ENCODE results near the gene ACYP2.
"Not testable (repeated sequence)": the region's sequence is repeated elsewhere in the genome, so short reads cannot be mapped to it uniquely, and the experiment has no call there.

Gene ACYP2

DNA sequence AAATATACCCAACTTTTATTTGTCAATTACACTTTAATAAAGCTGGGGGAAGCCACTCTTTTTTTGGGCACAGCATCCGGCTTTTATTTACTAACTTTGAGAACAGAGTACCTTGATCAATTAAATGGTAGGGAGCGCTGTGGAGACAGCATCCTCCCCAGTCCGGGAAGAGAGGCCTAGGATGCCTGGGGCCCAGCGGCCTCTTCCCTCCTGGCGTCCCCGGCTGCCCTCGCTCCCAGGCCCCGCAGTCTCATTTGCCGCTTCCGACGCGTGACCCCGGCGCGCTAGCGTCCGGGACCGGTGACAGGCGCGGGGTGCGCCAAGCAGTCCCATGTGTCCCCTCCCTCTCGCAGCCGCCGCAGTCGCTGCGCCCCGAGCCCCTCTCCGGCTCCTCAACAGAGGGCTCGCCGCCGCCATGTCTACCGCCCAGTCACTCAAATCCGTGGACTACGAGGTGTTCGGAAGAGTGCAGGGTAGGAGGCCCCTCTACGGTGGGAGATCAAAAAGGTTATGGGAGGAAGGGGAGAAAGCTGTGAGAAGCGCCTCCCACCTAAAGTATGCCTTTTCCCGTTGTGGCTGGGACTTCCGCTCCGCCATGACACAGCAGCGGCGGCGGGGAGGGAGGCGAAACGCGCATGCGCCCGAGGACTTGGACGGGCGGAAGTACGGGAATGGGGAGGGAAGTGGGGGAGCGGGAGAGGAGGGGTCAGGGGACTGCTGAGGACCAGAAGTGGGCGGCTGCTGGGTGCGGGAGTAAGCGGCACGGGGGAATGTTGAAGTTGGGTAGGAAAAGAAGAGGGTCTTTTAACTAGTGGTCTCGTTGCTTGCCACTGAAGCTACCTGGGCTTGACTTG is at the start of gene ACYP2:
ACYP2 (plus strand) TSS at position 332 of the 854 bp plus-strand sequence.
- peak; percentile 96 for DNase-seq

DNA sequence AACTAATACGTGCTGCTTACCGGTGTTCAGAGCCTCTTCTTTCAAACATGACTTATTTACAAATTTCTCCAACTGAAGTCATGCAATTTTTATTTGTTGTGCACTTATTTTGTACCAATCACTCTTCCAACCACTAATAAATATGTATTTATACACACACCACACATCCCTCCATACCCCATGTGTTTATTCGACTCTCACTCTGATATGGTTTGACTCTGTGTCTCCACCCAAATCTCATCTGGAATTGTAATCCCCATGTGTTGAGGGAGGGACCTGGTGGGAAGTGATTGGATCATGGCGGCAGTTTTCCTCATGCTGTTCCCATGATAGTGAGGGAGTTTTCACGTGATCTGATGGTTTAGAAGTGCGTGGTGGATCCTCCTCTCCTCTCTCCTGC is 49.5 kb upstream of the ACYP2 start:
- DNase-seq, result no peak

DNA sequence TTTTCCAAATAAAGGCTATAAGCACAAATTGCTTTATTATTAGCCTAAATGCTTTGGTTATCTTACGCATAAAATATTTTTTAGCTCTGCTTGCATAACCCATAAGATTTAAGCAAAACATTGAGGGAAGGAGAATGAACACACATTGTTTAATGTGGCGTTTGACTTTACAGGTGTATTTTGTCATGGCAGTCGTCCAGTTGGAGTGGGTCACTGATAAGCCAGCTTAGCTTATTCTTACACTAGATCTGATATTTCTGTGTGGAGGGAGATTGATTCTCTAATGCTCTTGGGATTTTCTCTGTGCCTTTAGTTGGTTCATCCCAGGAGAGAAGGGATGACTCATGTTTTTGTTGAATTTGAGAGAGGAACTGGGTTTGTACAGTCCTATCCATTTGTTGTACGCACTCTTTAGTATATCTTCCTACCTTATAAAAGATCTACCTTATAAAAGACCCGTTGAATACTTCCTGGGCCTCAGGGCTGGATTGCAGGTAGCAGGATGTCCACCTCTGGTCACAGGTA is 47.5 kb upstream of the ACYP2 start:
- no peak for DNase-seq

DNA sequence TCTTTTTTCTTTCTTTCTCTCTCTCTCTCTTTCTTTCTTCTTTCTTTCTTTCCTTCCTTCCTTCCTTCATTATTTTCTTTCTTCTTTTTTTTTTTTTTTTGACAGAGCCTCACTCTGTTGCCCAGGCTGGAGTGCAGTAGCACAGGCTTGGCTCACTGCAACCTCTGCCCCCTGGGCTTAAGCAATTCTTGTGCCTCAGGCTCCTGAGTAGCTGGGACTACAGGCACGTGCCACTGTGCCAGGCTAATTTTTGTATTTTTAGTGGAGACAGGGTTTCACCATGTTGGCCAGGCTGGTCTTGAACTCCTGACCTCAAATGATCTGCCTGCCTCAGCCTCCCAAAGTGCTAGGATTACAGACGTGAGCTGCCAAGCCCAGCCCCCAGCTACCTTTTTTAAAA is 42.9 kb upstream of the ACYP2 start:
- not testable (repeated sequence) for DNase-seq

DNA sequence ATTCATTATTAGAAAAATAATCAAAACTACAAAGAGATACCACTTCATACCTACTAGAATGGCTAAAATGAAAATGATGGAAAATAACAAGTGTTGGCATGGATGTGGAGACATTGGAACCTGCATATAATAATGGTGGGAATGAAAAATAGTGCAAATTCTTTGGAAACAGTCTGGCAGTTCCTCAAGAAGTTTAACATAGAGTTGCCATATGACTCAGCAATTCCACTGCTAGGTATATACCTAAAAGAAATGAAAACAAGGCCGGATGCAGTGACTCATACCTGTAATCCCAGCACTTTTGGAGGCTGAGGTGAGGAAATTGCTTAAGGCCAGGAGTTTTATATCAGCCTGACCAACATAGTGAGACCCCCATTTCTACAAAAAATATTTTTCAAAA is 41.6 kb upstream of the ACYP2 start:
- no peak for DNase-seq

DNA sequence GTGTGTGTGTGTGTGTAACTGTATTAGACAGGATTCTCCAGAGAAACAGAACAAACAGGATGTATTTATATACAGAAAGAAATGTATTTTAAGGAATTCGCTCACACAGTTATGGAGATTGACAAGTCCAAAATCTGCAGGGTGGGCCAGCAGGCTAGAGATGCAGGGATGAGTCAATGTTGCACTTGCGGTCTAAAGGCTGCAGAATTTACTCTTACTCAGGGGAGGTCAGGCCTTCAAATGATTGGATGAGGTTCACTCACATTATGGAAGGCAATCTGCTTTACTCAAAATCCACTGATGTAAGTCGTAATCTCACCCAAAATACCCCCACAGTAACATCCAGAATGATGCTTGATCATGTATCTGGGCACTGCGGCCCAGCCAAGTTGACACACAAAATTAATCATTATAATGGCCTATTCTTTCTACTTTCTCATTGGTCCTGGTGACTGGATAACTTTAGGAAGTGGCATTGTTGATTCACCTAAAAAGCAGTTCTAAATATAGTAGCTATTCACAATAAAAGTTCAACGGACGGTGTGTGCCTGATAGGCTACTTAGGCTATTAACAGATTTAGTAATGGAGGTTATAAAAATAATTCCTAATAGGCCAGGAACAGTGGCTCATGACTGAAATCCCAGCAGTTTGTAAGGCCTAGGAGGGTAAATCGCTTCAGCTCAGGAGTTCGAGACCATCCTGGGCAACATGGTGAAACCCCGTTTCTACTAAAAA is 40.6 kb upstream of the ACYP2 start:
- DNase-seq, result no peak

DNA sequence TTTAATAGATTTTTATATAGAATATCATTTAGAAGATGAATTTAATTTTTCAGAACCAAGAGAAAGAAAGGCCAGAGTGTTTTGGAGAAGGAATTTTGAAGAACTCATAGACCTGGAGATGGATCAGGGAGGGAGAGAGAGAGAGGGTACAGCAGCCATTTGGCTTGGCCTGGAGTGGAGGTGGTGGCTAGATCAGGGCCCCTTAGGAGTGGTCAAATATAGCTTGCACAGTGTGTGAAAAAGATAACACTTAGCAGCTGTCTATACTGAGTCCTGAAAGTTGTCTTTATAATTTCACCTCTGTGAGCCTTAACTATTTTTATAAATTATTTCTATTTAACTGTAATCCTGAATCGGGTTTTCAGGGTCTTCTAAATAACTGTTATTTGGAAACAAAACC is 38.8 kb upstream of the ACYP2 start:
- DNase-seq, result peak; percentile 81

DNA sequence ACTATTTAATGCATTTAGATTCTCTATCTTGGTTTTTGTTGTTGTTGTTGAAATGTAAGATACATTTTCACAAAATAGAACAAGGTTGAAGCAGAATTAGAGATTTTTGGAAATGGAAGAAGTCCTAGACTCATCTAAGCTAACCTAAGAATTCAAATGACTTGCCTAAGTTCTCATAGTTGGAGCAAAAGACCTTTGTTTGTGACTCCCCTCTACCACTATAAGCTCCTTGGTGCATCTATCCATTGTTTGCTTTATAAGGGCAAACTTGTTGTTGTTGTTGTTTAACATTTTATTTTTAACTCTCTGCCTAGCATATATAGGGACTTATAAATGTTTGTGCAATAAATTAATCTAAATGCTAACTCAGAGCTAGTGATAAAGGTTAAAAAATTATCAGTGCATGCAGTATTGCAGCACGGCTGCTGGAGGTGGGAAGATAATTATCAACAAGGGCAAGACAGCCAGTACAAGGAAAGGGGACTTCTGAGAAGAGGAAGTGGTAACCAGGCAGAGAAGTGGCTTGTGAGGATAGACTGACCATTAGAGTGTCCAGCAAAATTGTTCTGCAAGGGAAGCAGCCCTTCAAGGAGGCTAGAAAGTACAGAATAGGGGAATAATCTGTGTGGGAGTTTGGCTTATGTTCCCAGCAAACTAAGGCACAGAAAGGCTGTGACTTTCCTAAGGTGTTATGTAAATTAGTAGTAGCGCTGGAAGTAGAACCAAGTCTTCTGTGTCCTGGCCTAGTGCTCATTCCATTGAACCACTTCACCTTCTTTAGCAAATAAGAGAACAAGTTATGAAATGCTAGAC is 38.1 kb upstream of the ACYP2 start:
- DNase-seq, result peak; percentile 87

DNA sequence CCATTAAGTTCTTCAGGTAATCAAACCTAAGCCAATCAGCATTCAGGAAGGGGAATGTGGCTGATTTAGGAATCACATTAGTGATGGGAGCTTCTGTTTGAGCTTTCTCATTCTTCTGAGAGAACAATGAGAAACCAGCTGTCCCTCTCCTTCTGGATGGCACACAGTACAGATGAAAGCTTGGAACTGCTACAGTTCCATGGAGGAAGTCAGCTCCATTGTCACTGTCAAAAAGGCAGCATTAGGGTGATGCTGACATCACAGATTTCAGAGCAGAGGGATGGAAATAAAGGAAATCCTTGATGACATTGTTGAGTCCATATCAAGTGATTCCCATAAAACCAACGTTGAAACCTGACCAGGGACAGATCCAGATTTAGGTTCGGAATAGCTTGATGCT is 36.1 kb upstream of the ACYP2 start:
- no peak for DNase-seq

DNA sequence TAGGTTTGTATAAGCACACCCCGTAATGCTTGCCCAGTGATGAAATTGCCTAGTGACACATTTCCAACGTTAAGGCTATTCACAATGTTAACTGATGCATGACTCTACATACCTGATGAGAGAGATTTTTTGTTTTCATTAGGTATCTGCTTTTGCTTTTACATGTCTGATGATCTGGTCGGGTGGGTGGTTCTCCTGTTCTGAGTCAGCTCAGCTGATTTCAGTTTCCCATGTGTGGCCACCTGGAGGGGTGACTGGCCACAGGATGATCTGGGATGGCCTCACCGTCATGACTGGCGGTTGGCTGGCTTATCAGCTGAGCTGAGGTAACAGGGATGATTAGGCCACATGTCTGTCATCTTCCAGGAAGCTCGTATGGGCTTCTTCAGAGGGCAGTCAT is 33.8 kb upstream of the ACYP2 start:
- peak; percentile 62 for DNase-seq

DNA sequence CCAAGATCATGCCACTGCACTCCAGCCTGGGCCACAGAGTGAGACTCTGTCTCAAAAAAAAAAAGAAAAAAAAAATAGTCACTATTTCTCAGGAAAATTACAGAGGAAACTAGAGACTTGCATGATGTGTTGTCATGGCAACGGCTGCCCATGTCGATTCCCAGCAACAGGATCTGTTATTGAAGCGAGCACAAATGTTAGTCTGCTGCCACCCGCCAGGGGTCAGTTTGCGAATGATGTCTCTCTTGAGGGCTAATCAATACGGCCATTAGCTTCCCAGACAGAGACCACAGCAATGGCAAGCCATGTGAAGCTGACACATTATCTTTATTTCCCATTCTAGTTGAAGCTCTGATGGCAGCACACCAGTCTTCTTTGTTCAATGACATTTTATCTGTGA is 32.4 kb upstream of the ACYP2 start:
- no peak for DNase-seq

DNA sequence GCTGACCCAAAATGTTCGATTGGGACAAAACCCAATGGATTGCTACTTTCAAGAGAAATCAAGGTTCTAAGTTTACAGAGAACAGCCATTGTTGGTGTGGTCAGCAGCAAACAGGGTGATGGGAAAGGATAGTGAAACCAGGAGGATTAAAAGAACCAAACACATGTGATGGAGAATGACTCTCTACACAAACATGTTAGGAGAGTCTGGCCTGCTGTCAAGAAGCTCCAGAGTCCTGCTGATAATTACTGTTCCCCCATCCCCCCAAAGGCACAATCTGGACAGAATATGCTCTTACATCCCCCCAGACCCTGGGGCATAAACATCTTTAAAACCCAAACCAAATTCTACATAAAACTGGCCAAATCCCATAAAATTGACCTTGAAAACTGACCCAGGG is 32.0 kb upstream of the ACYP2 start:
- DNase-seq, result no peak

DNA sequence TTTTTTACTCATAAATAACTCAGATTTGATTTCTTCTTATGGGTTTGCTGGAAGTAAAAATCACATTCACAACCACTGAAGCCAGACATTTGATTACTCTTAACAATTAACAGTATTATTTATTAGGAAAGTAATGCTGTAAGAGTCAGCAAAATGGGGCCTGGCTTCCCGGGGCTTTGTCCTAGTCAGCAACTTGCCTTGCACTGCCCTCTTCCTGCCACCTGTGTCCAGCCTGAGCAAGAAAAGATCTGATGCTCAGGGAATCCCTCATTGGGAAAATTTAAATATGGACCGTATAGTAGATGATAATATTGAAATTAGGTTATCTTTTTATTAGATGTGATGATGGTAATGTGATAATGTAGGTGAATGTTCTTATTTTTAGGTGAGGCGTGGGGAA is 30.8 kb upstream of the ACYP2 start:
- DNase-seq, result no peak

DNA sequence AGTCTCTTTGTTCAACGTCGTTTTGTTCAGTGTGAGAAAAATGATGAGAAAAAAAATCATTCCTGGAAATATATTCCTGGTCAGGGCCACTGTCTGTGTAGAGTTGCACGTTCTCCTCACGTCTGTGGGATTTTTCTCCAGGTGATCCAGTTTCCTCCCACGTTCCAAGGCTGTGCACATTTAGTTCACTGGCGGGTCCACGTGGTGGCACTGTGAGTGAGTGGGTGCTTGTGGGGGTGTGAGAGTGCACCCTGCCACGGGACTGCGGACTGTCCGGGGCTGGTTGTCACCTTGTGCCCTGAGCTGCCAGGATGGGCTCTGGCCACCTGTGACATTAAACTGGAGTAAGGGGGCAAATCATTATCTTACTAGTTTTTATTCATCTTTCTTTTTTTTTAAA is 30.3 kb upstream of the ACYP2 start:
- no peak for DNase-seq

DNA sequence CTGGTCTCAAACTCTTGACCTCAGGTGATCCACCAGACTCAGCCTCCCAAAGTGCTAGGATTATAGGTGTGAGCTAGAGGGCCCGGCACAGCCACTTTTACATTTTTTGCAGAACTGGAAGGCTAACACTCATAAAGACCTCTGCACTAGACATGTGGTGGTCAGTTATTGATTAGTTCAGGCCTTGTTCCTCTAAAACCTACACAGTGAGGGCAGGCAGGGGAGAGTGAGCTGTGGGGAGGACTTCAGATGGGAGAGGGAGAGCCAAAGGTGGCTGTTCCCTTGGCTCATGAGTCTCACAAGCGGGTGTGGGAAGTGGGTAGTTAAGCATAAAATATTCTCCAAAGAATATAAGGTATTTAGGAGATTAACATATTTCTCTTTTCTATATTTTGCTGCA is 29.3 kb upstream of the ACYP2 start:
- no peak for DNase-seq

DNA sequence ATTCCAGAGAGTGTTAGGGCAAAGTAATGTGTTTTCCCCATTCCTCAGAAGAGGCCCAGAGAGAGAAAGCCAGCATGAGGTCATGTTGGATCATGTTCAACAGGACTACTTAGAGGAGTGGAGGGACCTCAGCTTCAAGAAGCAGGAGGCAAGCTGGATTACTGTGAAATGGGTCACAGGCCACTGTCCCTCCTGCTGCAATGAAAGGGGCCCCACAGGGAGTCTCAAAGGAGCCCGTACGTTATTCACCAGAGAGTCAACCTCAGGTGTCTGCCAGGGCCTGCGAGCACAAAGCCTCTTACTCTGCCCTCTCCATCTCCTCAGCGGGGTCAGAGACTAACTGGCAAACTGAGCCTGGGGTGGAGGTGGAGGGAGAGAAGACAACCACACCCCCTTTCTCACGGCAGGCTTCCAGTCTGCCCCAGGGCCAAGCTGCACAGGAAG is 27.2 kb upstream of the ACYP2 start:
- no peak for DNase-seq

DNA sequence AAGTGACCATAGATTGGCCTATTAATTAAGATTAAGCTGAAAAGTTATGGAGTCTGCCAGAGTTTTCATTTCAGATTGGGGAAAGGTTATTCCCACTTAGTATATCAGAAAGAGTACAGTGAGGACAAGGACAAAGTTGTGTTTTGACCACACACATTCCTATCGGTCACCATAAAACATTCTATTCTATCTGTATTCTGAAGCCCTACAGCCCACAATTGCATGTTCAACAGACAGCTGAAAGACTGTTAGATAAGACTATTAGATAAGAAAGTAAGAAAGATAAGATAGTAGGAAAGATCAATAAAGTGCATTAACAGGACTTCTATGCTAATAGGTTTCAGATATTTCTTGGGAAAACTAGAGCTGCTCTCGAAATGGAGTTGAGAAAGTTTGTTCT is 26.7 kb upstream of the ACYP2 start:
- DNase-seq, result no peak

DNA sequence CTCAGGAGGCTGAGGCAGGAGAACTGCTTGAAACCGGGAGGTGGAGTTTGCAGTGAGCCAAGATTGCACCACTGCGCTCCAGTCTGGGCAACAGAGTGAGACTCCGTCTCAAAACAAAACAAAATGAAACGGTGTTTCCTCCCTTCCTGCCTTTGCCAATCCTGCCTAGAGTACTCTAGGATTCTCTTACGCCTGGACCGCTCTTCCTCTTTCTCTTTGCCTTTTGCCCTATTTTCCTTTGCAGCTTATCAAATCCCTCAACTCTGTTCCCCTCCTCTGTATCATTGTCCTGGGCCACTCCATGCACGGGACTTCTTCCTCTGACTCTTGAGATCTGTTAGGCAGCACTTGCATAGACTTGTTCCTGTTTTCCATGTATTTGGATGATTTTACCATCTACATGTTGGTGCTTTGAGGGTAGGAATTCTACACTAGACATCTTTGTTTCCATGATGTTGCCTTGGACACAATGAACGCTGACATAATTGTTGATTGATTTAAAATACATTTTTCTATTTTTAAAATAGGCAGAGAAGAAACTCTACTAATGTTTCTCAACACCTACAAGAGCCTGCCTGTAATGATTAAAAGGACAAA is 24.8 kb upstream of the ACYP2 start:
- DNase-seq, result no peak

DNA sequence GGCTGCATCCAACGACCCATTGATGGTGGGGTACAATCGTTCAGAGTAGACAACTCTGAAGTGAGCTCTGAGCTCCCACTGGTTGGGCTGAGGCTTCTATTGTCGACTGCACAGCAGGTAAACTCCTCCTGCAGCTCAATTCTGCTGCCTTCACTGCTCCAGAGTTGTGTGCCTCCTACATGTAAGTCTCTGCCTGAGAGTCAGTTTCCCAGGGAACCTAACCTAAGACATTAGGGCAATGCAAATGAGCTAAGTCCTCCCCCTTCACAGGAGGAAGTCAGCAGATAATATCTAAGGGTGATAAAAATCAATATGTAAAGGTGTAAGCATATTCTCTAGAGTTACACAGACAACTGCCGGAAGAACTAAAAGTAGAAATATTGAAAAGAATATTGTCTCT is 22.5 kb upstream of the ACYP2 start:
- DNase-seq, result no peak

DNA sequence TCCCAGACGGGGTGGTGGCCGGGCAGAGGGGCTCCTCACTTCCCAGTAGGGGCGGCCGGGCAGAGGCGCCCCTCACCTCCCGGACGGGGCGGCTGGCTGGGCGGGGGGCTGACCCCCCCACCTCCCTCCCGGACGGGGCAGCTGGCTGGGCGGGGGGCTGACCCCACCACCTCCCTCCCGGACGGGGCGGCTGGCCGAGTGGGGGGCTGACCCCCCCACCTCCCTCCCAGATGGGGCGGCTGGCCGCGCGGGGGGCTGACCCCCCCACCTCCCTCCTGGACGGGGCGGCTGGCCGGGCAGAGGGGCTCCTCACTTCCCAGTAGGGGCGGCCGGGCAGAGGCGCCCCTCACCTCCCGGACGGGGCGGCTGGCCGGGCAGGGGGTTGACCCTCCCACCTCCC is 20.0 kb upstream of the ACYP2 start:
- not testable (repeated sequence) for DNase-seq

DNA sequence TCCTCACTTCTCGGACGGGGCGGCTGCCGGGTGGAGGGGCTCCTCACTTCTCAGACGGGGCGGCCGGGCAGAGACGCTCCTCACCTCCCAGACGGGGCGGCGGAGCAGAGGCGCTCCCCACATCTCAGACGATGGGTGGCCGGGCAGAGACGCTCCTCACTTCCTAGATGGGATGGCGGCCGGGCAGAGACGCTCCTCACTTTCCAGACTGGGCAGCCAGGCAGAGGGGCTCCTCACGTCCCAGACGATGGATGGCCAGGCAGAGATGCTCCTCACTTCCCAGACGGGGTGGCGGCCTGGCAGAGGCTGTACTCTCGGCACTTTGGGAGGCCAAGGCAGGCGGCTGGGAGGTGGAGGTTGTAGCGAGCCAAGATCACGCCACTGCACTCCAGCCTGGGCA is 19.3 kb upstream of the ACYP2 start:
- not testable (repeated sequence) for DNase-seq

DNA sequence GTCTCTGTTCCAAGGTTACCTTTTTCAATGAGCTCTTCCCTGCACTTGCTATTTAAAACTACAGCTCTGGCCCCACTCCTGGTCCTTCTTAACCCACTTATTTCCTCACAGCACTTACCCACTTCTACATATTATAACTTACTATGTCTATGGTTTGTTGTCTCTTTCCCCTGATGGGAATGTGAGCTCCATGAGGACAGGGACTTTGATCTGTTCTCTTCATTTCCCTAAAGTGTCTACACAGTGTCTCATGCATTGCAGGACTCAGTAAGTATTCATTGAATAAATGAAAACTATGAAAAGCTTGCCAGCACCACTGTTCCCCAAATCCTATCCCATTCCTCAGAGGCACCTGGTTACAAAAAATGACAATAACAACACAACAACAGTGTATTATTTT is 18.3 kb upstream of the ACYP2 start:
- DNase-seq, result no peak

DNA sequence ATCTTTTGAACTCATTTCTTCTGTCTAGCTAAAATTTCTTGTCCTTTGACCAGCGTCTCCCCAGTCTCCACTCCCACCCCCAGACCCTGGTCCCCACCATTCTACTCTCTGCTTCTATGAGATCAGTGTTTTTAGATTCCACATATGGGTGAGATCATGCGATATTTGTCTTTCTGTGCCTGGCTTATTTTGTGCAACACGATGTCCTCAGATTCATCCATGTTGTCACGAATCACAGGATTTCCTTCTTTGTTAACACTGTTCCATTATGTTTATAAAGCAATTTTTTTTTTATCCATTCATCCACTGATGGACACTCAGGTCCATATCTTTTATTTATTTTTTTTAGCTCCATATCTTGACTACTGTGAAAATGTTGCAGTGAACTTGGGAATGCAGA is 16.0 kb upstream of the ACYP2 start:
- DNase-seq, result no peak
